Heart left ventricle (tissue), 16 donors: ENCODE results near the gene ACP4. TPM values are rescaled to one million over a fixed set of nuclear protein-coding genes. Genes with fewer than 3 reads are reported as not detected.
A peak's percentile ranks its signal among the peaks of the same experiment; 100 is the strongest.

Experiments used
- ATAC-seq, 4 donors: fragments of 200-7000 bp; cut with Tn5 transposase; one replicate each; pipeline ENCODE4 v1.9.1; 2020 to 2022; ENCODE audit warnings: moderate library complexity in 4 of 4, mild to moderate bottlenecking in 3 of 4, moderate number of reproducible peaks in 1 of 4
- DNase-seq, 5 donors: peaks; one replicate each; pipeline ENCODE4 v3.0.0-alpha.2; 2020
- H3K27ac ChIP-seq, 12 donors: fragments of 200-600 bp; sonication (generic) in 4 of 12; one replicate each; pipeline versions ENCODE4 v1.5.0 to v1.8.0; 2016 to 2022; ENCODE audit warnings: mild to moderate bottlenecking in 2 of 12
- H3K27me3 ChIP-seq, 9 donors: fragments of 200-600 bp; sonication (generic) in 2 of 9; one replicate each; pipeline versions ENCODE4 v1.5.1 to v1.8.0; 2016 to 2022; ENCODE audit warnings: mild to moderate bottlenecking in 3 of 9
- H3K36me3 ChIP-seq, 9 donors: fragments of 200-600 bp; sonication (generic) in 2 of 9; one replicate each; pipeline versions ENCODE4 v1.5.0 to v1.8.0; 2018 to 2022; ENCODE audit warnings: mild to moderate bottlenecking in 2 of 9
- H3K4me1 ChIP-seq, 12 donors: fragments of 200-600 bp; sonication (generic) in 4 of 12; one replicate each; pipeline versions ENCODE4 v1.5.0 to v1.8.0; 2016 to 2022; ENCODE audit warnings: mild to moderate bottlenecking in 3 of 12
- H3K4me3 ChIP-seq, 12 donors: fragments of 200-600 bp; sonication (generic) in 4 of 12; one replicate each; pipeline versions ENCODE4 v1.5.0 to v1.8.0; 2017 to 2022; ENCODE audit warnings: mild to moderate bottlenecking in 9 of 12, moderate library complexity in 4 of 12
- H3K9me3 ChIP-seq, 12 donors: fragments of 200-600 bp; sonication (generic) in 4 of 12; one replicate each; pipeline versions ENCODE4 v1.5.0 to v1.8.0; 2016 to 2022; ENCODE audit warnings: mild to moderate bottlenecking in 1 of 12
- CTCF ChIP-seq, 12 donors: fragments of 200-600 bp; sonication (generic) in 4 of 12; IDR thresholded peaks; one replicate each; pipeline versions ENCODE4 v1.5.0 to v1.8.0; 2018 to 2022; ENCODE audit warnings: antibody characterized with exemption in 12 of 12, mild to moderate bottlenecking in 5 of 12
- POLR2A ChIP-seq, 2 donors: fragments of 450-650 bp; IDR thresholded peaks; one replicate each; pipeline ENCODE4 v1.6.1; 2017; ENCODE audit warnings: antibody characterized with exemption in 2 of 2, mild to moderate bottlenecking in 2 of 2, moderate library complexity in 2 of 2
- WGBS, 4 donors: extraction: QIAGEN DNeasy Blood & Tissue Kit in 2 of 4; methylation state at CpG; one replicate each; pipeline versions ENCODE4 v1.1.5 to v1.1.7; 2013 to 2018; 5-methylcytosine and 5-hydroxymethylcytosine counted together
- intact Hi-C, 10 donors: fragments of 100-400 bp; cut with DNase I; formaldehyde crosslinking; loops; one replicate each; pipeline versions ENCODE4 v1.11.1 to v1.14.2; 2022
- polyA plus RNA-seq, 2 donors: library from polyadenylated mRNA; stranded (reverse); fragments of 200-250 nt; gene quantifications; one replicate each; pipeline ENCODE4 v1.2.3, GENCODE V29; 2013
- total RNA-seq, 9 donors: library from RNA; depleted of rRNA in 2 of 9; stranded (reverse); fragments of >200 nt in 2 of 9; fragmentation: NEBNext Ultra II Directional in 3 of 9; extraction: Animal tissue kit (Norgen Biotek cat#: 25700) in 3 of 9; gene quantifications; one replicate each; pipeline versions ENCODE4 v1.1.0 to v1.2.4, GENCODE V29; 2016 to 2023
- donor health status: ischemic (EF 13 %, LVEDD 7.1; RV severe dilation, severe dysfunction).
- donor health status: healthy with polysubstance abuse.
- donor health status: DM: no; HTN: yes; CAD: no.
- donor health status: DM: no; HTN: no; CAD: no.
- donor health status: ischemic (EF 25% LVEDD 6.9; RV normal size, moderate dysfunction).
- donor health status: ischemic (EF 25% LVEDD 5.7; RV mildly dilated, moderate dysfunction).
- donor health status: healthy.
- donor health status: DM: yes; HTN: yes; CAD: no.
- donor health status: ischemic (EF 35%, LVEDD 5.7; RV mildly dilated, moderate dysfunction).
- donor health status: nonischemic (EF 11% LVEDD 7.7; RV severe dilation, severe dysfunction).
- donor health status: DM: yes; HTN: yes; CAD: no.
- donor health status: PGD.
- donor health status: ischemic (EF 29% LVEDD 5.4; RV normal size, mild dysfunction).
- donor health status: nonischemic (EF 23%, LVEDD 6.1; RV moderate dilation, normal function).

Gene ACP4
- total and polyA plus RNA-seq, 11 donors: not detected

- intact Hi-C loops: no loop called here
- Histone ChIP-seq H3K4me1 (no peaks in the 10 kb centered on the region), H3K9me3 (no peaks in the 10 kb centered on the region), H3K27me3 (peaks cover 0 to 17% (median 0%) of the 10 kb centered on the region in 9 donors), H3K4me3 (no peak overlapping the region), H3K36me3 (peaks cover 0 to 35% (median 17%) of the 10 kb centered on the region in 9 donors), H3K27ac (no peak overlapping the region)
- WGBS, 4 donors: 47 to 64% (median 53%) methylated on average over 15 to 18 of the region's 18 CpGs
- DNase-seq (no peak), ATAC-seq (peak in 1 of 4 donors; percentile 6)
- TF ChIP-seq CTCF (IDR thresholded peaks at IDR 0.05): no peak
- TF ChIP-seq POLR2A (IDR thresholded peaks at IDR 0.05): no peak
Observed at GRCh38 chr19:50794876-50795663, 4.9 kb downstream of the ACP4 start.

DNA sequence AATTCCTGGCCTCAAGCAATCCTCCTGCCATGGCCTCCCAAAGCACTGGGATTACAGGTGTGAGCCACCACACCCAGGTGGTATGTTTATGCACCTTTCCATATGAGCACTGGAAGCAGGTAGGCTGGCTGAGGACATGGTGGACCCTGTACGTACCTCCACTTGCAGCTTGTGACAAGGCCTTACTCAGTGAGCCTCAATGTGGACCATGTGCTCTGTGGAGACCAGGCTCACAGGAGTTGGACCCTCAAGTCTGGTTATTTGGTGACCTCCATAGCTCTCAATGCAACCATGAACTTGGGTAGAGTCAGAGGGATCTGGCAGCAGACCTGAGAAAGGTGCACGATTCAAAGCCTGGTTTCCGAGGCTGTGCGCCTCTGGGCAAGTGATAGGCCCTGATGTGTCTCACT is 5.5 kb downstream of the ACP4 start:
- 79 to 100% (median 86%) methylated on average over 3 to 4 of the region's 4 CpGs for WGBS, 4 donors
- TF ChIP-seq POLR2A (IDR thresholded peaks at IDR 0.05) (no peak), CTCF (IDR thresholded peaks at IDR 0.05) (no peak)
- Histone ChIP-seq H3K27me3 (peaks cover 0 to 14% (median 0%) of the 10 kb centered on the region in 9 donors), H3K27ac (no peak overlapping the region), H3K4me1 (no peaks in the 10 kb centered on the region), H3K36me3 (peaks cover 0 to 37% (median 21%) of the 10 kb centered on the region in 9 donors), H3K9me3 (no peaks in the 10 kb centered on the region), H3K4me3 (no peak overlapping the region)
- ATAC-seq (no peak), DNase-seq (no peak)
- intact Hi-C loops: no loop called here

DNA sequence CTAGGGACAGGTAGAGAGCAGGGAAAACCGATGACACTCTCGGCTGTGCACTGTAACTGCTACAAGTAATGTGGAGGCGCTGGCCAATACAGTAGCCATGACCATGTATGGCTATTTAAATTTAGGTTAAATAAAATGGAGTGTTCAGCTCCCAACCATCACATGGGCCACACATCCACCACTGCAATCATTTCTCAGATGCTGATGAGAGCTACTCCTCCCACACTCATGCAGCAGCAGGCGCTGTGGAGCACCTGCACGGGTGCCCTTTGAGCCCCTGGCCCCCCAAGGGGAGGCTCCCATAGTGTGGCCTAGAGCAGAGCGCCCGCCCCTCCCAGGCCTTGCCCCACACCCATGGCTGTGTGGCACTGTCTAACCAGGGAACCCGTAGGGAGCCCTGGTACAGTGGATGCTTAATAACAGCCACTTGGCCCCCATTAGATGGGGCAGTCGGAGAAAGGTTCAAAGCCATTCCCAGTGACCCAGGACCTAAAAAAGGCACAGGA is 6.0 kb downstream of the ACP4 start:
- DNase-seq (no peak), ATAC-seq (no peak)
- intact Hi-C loops: no loop called here
- TF ChIP-seq POLR2A (IDR thresholded peaks at IDR 0.05): no peak
- no peak for TF ChIP-seq CTCF (IDR thresholded peaks at IDR 0.05)
- no peaks in the 10 kb centered on the region for H3K4me1 ChIP-seq
- no peak overlapping the region for H3K27ac ChIP-seq
- 83 to 88% (median 87%) methylated on average over 6 to 9 of the region's 9 CpGs for WGBS, 4 donors
- H3K4me3 ChIP-seq: no peak overlapping the region
- H3K9me3 ChIP-seq: no peaks in the 10 kb centered on the region
- H3K27me3 ChIP-seq: peaks cover 0 to 12% (median 0%) of the 10 kb centered on the region in 9 donors
- peaks cover 0 to 42% (median 25%) of the 10 kb centered on the region in 9 donors for H3K36me3 ChIP-seq

GRCh38 chr19:50796634-50797428 is 6.6 kb downstream of the ACP4 start:
- WGBS, 4 donors: 84 to 95% (median 89%) methylated on average over 5 to 8 of the region's 8 CpGs
- TF ChIP-seq POLR2A (IDR thresholded peaks at IDR 0.05): no peak
- no peaks in the 10 kb centered on the region for H3K4me1 ChIP-seq
- peaks cover 0 to 8% (median 0%) of the 10 kb centered on the region in 9 donors for H3K27me3 ChIP-seq
- ATAC-seq: no peak
- no peak for DNase-seq
- H3K9me3 ChIP-seq: no peaks in the 10 kb centered on the region
- H3K4me3 ChIP-seq: no peak overlapping the region
- H3K27ac ChIP-seq: no peak overlapping the region
- intact Hi-C loops: no loop called here
- peaks cover 0 to 48% (median 31%) of the 10 kb centered on the region in 9 donors for H3K36me3 ChIP-seq
